CD4-positive, alpha-beta T cell treated with Interleukin-15 for 4 hours (primary cell): ENCODE results near the gene PPIP5K1.
A peak's percentile ranks its signal among the peaks of the same experiment; 100 is the strongest.

Experiments
- DNase-seq: peaks from one replicate; pipeline ENCODE4 v3.0.0-alpha.2; 2020; ENCODE audit warnings: low spot score

Gene PPIP5K1

DNA sequence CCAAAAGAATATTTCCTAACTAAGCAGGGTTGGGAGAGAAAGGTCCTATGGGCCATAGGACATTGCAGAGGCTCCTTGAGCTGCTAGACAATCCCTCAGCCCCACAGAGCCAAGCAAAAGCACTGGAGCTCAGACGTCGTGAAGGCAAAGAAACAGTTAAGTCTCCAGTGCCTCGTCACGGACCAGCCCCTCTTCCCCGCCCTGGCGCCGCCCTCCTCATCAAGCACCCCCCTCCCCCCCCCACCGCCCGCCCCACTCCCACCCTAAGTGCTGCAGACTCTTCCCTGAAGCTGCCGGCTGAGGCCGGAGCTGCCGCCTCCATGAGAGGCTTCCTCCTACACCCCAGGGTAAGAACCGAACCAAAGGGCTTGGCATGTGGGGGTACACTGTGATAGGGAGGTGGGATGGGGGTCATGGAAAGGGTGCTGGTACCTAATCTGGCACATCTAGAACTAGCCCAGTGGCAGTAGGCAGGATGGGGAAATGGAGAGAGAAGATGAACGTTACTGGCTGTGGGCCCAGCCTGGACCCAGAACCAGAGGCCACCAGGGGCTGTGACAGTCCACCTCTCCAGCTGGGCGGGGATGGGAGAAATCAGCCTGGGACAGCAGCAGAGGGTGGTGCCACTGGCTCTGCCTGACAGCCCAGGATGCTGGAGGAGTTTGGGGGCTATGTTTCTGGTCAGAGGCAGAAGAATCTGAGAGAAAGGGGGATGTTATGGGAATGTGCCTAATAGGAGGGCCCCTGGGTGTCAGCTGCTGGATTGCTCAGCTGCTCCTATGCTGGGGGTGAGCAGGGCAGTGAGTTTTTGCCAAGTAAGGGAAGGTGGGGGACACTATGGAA, 72.4 kb downstream of the PPIP5K1 start, which contains the start of gene MAP1A:
MAP1A (plus strand) TSS at position 255 of the 843 bp plus-strand sequence. CDS start 3,866 bp downstream, outside the sequence.
- DNase-seq = no peak

DNA sequence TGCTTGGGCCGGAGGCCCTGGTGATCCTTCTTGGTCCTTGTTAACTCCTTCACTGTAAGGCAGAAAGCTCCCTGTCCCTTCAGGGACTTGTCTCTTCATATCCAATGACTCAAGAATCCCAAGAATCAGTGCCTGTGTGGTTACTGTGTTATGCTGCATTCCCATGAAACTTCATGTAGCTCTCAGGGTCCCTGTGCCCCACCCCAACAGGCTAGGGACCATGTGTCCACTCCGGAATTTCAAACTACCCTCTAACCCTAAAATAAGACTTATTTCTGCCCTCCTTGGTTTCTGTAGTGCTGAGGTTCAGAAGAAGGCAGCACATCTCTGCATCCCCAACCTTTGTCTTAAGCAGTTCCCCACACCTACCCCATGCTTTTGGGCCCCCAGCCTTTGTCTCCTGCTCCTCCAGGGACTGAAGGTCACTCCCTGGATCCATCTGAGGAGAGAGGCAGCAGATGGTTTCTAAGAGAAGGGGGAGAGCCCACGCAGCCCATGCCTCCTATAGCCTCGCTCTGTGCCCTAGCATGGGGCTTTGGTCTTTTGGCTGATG, 73.1 kb downstream of the PPIP5K1 start:
- DNase-seq = no peak

DNA sequence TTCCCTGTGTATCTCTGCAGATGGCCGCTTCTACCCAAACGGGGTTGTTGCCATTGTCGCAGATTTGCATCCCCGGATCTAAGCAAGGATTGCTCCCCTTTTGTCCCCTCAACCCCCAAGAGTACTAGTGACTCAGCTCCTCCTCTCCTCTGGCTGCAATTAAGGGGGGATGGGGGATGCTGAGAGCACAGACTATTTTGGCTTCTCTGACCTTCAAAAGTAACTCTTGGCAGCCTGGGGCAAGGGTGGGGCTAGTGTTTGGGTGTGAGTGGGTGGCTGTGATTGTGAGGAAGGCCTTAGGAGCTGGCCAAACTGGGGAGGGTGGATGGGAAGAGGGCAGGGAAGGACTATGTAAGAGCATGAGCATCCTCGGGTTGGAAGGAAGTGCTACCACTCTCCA, 73.8 kb downstream of the PPIP5K1 start:
- DNase-seq = no peak

DNA sequence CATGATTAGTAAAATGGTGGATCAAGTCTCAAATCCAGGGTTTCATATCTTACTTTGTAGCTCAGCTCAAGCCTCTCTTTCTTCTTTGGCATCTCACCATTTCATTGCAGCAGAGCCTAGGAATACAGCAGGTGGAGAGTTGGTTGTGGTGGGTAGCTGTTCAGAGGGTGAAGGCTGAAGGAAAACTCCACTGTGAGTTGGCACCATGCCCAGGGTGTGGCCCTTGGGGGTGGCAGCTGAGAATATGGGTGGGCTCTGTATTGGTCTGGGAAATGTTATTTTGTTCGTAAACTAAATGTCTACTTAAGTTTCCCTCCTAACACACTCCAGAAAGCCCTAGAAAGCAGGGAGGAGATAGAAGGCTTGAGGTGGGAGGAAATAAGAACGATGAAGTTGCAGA, 74.3 kb downstream of the PPIP5K1 start:
- no peak for DNase-seq

DNA sequence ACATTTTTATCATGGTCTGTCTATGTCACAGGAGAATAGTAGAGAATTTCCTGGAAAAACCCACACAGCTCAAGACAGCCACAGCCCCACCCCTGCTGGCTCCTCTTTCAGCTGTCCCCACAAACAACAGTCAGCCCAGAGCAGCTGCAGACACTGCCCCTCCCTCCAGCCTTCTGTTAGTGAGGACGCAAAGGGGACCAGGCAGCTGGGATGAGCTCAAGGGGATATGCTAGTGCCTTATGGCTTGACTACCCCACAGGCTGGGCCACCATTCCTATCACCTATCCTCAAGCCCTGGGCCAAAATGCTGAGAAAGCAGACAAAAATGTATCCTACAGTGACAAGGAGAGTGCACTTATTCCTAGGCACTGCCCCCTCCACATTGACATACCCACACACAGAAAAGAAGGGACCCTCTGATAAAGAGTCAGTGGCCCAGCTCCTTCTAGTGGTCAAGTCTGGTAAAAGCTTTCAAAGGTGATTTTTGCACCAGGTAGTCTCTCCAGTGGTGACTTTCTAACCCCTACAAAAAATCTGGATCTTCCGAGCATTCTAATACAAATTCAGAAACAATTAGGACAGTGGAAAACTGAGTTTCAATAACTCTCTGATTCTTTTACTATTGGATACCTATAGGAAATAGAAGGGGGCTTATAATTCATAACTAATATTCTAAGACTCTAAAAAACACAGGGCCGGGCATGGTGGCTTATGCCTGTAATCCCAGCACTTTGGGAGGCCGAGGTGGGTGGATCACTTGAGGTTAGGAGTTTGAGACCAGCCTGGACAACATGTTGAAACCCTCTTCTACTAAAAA, 75.6 kb downstream of the PPIP5K1 start:
- DNase-seq = peak; percentile 53

DNA sequence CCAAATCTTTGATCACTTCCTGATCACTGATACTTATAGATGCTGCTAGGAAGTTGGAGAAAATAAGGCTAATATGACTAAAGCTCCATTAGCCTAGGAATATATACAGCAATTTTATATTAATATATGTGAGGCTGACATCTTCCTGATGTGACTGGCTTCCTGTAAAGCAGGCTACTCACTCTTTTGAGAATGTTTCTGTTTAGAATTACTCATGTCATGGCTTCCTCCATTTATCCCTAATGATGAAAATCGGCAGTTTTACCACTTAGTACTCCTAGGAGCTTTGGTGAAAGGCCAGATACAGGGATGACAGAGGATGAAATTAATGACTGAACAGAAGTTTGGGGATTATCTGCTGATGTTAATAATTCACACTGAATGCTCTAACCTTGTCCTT, 76.5 kb downstream of the PPIP5K1 start:
- DNase-seq = no peak

DNA sequence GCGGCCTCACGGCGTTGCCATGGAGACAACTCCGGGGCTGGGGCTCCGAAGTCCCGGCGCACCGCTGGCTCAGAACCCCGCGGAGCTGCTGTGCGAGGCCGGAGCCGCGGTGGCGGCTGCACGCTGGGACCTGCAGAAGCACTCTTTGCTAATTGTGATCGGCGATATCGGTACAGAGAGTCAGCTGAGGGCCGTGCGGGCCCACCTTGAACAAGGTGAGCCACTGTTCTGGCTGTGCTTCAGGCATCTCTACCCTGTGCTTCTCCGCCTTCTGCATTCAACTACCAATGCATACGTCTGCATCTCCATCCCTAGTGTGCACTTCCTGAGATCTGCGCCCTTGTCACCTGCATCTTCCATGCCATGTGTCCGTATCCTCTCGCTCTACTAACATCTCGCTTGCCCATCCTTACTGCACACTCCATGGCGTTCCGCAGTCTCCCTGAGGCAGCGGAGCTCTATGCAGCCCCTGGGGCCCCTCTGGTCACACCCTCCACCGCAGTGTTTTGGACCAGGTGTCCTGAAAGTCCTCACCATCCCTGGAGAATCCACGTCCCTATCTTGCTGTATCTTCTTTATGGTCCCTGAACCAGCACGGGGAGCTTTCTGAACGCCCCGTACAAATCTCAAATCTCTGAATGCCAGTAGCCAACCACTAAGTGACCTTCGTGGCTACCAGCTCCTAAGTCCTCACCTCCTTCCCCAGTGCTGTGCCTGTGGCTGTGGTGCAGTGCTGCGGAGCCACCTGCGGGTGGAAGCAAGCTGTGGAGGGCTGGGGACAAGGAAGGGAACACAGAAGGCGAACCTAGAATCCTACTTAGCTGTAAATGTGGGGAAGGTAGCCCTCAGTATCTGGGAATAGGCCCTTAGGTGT, 78.8 kb downstream of the PPIP5K1 start:
- no peak for DNase-seq

DNA sequence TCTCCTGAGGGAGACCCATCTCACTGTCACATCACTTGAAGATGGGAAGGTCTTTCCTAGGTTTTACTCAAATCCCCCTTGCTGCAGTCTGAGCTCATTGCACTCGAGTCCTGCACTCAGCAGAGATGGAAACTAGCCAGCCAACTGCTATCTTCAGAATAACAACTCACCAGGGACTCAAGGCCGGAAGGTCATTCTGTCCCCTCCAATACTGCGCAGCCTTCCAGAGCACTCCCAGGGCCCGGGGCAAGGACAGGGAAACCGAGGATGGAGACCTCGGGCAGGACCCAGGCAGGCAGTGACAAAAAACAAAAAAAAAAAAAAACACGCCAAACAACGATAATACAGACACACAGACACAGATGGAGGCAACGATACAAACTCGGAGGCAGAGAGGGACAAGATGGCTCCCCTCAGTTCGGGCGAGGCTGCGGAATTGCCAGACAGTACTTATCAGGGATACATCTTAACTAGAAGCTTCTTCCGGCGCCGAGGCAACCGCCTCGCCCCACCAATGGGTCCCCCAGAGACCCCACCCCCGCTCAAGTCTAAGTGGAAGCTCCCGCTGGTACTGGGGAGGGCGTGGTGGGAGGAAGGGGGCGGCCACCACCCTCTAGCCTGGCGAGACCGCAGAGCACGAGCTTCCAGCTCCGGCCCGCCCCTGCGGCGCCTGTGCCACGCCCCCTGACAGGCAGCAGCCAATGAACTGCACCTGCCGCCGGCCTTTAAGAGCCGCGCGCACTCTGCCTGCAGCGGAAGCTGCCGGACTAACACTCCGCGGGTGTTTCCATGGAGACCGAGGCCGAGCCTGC, 79.6 kb downstream of the PPIP5K1 start:
- peak; percentile 99 for DNase-seq

DNA sequence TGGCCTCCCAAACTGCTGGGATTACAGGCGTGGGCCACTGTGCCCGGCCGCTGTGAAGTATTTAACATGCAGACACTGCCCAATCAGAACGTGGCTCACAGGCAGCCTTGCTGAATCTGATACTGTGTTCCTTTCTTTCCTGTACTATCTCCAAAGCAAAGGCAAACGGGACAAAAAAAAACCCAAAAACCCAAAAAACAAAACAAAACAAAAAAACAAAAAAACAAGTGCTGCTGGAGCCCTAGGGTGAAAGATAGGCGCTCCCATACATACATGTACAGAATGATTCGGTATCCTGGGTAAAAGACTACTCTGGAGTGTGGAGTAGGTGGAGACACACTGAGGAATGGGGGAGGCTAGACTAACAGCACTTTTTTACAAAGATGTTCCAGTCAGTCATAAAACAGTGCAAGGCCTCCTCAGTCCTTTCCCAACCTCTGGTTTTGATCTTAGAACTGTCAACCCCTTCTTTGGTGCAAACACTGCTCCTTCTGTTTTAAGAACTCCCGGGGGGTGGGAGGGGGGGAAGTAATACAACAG, 80.3 kb downstream of the PPIP5K1 start:
- no peak for DNase-seq

DNA sequence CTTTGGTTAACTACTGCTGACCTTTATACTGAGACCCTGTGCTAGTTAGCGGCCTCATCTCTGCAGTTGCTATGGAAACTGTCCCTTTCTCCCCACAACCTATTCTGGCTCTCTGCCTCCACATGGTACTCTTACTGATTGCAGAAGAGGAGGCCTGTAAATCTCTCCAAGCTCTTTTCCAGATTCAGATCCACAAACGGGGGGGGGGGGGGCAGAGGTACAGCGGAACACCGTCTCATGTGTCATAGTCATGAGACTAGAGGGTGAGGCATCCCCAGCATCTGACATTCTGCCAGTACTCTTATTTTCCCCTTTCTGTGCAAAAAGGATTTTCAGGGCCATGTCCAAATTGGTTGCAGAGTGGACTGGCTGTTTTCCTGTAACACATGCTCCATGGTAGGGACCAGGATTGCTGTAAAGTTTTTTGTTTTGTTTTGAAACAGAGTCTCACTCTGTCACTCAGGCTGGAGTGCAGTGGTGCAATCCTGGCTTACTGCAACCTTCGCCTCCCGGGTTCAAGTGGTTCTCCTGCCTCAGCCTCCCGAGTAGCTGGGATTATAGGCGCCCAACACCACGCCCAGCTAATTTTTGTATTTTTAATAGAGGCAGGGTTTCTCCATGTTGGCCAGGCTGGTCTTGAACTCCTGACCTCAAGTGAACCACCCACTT, 80.9 kb downstream of the PPIP5K1 start:
- DNase-seq = no peak

DNA sequence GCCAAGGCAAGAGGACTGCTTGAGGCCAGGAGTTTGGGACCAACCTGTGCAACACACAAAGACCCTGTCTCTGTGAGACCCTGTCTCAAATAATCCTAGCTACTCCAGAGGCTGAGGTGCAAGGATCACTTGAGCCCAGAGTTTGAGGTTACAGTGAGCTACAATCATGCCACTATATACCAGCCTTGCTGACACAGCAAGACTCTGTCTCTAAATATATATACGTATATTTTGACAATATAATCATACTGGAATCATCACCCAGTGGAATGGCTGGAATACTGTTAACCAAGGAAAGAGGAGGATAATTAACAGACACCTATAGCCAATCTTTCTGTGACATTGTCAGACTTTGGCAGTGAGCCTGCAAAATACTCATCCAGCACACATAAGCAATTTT, 81.6 kb downstream of the PPIP5K1 start:
- DNase-seq = no peak

DNA sequence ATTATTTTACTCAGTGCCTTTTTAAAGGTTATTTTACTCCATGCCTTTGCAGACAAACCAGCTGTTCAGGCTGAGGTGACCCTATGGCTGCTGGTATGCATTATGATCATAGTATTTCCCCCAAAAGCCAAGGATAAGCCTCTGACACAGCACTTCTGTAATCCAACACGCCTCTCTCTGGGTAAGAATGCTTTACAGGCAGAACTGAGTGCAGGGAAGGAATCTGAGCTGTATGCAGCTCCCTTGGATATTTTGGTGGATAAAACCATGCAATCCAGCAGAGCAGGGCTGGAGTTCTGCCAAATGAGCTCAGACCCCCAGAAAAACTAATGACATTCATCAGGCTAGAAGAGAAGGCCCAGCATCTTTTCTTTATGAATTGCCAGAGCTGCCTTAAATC, 84.3 kb downstream of the PPIP5K1 start:
- no peak for DNase-seq

DNA sequence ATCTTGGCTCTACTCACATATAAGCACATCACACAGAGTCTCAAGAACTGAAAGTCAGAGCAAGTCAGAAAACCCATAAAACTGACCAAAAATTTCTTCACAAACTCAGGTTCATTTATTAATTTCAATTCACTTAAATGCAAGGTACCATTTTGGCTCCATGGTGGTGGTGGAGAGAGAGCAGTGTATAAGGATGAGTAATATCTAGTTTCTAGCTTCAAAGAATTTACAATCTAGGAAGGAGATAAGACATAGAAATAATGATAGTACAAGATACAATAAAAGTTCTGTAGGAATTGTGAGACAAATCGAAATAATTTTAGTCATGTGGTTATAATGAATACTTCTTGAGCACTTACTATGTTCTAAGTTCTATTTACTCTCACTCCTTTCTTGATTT, 90.4 kb downstream of the PPIP5K1 start:
- DNase-seq = no peak

DNA sequence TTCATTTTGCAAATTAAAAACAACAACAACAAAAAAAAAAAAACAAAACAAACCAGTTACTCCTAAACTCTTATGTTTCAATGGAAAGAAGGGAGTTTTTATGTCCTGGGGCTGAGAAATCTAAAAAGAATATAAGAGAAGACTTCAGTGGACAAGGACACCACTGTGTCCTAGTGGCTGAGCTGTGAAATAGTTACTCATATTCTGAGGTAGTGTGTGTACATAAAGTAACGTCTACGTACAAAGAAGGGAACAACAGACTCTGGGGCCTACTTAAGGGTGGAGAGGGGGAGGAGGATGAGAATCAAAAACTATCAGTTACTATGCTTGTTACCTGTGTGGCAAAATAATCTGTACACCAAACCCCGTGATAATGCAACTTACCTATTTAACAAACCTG, 91.0 kb downstream of the PPIP5K1 start:
- DNase-seq = no peak

DNA sequence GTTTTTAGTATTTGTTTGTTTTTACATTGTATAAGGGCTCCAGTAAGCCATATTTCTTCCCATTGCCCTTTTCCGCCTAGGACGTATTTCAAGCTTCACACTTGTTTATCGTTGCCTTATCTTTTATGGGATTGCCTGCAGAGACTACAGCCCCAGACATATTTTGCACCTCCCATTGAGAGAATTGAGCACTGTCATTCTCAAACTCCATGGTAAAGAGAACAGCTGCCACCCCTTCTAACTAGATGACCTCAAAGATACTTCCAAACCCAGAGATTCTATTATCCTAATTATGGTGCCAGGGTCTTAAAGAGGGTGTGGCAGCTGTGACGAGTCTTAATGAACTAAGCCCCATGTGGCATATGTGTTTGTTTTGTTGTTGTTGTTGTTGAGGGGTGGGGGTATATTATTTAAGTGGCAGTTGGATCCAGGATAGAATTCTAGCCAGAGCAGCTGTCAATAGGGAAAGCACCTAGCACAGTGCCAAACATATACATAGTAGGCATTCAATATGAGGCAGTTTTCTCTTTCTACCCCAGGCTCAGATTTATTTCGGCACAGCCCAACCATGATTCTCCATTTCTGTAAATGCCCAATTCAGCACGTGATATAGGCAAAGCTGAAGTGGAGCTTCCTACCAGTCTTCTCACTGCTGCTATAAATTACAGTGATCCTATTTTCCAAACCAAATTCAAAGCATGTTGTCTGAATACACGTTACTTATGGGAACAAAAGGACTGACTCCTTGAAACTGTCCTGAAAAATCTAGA, 96.1 kb downstream of the PPIP5K1 start:
- DNase-seq = no peak

DNA sequence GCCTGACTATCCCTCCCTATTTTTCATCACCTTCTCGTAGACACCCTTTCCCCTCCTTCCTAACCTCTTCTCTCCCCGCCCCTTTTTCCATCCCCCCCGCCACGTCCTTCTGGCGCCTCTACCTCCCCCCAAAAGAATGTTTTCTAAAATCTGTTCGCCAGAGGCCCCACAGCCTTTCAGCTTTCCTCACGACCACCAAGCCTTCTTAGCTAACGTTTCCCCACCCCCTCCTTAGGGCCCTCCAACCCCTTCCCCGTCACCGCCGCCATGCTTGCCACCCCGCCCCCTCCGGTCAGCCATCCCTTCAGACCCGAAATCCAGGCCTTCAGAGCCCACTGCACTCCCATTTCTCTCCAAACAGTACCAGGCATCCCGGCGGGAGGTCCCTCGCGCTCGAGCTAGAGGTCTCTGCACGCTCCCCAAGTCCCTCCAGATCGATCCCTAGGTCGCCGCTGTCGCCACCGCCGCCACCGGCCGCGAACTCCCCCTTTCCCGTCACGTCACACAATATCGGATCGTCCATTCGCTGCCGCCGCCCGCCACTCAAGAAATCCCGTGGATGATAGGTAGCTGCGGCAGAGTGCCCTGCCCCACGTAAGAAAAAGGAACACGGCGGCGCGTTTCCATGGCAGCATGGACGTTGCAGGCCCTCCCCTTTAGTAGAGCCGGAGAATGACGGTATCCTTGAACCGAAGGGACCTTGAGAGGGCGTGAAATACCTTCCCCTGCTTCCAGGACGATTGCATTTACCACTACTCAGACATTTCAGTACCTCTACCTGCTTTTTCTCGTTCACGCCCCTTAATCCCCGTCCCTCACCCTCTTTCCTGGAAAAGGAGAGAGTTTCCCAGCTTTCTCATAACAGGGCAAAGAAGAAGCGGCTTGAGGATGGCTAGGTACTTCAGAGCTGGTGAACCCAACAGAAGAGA, 97.1 kb downstream of the PPIP5K1 start, which contains the start of gene TP53BP1:
TP53BP1 (minus strand) TSS at position 484 of the 929 bp plus-strand sequence; CDS start at position 371, 113 bp downstream.
- peak; percentile 94 for DNase-seq

DNA sequence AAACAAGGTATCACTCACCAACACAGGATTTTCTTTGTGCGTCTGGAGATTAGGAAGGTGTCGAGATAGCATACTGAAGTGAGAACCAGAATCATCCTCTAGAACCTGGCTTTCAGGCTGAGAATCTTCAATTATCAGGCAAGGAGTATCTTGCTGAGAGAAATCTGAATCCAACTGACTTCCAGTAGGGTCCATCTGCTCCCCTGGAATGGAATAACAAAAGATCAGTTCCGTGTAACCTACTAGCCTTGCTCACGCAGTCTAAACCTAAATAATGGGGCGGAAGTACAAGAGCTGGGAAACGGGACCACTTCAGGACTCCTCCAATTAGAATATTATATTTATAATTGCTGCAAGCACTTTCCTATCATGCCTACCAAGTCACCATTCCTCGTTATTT, 97.7 kb downstream of the PPIP5K1 start:
- no peak for DNase-seq

DNA sequence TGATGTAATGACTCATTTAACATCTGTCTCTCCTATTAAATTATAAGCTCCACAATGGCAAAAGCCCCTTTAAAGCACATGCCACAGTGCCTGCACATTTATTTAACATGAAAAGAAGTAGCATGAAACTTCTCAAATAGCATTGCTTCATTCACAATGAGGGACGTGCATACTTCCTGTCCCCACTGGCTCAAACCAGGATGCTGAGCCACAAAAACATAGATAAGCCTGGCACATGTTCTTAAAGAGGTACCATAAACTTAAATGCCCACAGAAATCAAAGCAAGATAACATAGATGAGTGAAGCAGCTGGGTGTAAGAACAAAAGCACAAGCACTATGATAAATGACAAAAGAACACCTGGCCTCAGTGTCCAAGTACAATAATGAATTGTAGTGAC, 100.8 kb downstream of the PPIP5K1 start:
- DNase-seq = no peak
